NCI-H524 treated with DMSO at 0.1 percent for 48 hours (cell line): ENCODE results near the gene SLC2A11.
A peak's percentile ranks its signal among the peaks of the same experiment; 100 is the strongest.
"Not testable (repeated sequence)": the region's sequence is repeated elsewhere in the genome, so short reads cannot be mapped to it uniquely, and the experiment has no call there.

Source experiments
- DNase-seq: peaks from one replicate; lab custom pipeline; 2025; lab: John Stamatoyannopoulos, UW

SLC2A11 gene

DNA sequence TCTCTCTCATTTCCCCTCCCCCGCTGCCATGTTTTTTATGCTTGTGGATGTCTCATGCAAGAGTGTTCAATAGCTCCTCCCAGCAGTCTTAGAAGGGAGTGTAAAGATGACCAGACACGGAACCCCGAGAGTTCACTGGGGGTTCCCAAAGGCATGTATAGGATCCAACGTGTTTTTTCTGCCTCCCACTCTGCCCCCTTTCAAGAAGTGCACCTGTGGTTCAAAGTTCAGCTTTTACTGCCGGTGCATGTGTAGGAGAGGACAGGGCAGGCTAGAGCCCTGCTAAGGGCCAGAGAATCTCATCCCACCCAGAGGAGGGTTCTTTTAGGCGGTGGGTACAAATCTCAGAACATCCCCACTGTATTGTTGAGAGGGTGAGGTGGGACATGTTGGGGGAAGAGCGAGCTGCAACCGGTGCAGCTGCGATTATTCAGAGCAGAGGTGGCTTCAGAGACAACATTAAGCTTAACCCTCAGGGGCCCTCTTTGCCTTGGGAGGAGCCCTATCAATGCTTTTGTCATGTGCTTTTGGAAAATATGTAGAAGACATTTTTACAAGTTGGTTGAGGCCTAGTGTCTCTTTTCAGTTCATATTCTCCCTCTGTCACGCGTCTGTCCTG, 51.0 kb downstream of the SLC2A11 start:
- no peak for DNase-seq

DNA sequence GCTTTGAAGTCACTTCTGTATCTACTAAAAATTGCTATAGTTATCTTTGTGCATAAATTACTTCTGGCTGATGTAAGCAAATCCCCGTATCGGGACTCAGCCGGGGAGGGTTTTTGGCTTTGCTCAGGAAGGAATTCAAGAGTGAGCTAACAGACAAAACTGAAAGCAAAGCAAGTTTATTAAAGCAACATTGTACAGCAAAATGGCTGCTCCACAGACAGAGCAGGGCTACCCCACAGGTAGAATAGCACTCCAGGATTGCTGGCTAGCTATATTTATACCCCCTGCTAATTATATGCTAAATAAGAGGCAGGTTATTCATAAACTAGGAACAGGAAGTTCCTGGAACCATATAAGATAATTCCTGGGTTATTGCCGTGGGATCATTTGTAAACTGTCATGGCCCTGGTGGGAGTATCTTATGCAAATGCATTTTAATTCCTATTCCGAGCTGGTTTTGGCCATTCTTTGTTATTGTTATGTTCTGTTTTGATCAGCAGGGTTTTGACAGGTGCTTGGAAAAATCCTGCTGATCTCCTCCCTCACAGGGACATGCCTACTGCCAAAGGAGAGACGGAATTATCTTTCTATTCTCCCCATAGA, 51.7 kb downstream of the SLC2A11 start:
- no peak for DNase-seq

DNA sequence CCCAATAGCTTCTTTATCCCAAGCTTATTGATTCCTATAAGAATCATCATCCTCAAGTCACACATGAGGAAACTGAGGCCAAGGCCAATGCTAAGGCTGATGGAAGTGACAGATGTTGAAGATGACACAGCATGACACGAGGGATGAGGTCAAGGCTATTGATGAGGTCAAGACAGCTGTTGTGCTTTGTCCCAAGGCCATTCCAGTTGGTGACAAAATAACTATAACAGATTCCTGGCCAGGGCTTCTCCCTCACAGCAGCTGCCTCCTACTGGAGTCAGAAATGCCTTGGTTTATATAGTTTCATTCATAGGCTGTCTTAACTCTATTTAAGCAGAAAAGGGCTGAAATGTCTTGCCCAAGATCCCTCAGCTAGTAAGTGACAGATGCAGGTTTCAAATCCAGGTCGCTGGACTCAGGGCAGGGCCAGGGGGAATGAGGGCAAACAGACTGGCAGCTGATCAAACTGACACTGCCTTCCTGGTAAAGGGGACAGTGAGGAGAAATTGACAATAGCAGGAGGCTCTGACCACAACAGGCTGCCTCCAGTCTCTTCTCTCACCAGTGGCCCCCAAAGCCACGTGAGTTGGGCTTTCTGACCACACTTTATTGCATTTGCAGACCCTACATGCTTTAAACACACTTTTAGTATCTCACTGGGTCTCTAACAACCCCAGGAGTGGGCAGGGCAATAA, 53.0 kb downstream of the SLC2A11 start:
- no peak for DNase-seq

DNA sequence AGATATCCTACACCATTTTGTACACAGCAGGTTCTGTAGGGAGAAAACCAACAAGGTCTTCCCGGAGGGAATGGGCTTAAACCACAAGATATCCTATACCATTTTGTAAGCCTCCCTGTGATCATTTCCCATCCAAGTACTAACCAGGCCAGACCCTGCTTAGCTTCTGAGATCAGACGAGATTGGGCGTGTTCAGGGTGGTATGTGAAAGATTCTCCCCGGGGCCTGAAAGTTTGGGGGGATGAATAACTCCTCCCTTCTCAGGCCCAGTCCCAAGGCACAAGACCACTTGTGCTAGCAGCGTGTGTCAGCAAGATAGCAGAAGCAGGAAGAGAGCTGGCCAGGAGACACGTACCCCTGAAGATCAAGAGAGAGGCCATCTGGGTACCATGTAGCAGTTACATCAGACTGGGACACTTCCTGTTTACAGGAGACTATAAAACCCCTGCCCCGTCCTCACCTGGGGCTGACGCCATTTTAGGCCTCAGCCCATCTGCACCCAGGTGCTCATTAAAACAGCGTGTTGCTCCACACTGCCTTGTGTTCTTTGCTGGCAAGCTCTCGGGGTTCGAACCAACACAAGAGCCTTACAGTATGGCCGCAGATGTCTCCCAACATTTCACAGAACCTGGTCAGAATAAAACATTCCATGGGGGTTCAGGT, 53.8 kb downstream of the SLC2A11 start:
- no peak for DNase-seq

DNA sequence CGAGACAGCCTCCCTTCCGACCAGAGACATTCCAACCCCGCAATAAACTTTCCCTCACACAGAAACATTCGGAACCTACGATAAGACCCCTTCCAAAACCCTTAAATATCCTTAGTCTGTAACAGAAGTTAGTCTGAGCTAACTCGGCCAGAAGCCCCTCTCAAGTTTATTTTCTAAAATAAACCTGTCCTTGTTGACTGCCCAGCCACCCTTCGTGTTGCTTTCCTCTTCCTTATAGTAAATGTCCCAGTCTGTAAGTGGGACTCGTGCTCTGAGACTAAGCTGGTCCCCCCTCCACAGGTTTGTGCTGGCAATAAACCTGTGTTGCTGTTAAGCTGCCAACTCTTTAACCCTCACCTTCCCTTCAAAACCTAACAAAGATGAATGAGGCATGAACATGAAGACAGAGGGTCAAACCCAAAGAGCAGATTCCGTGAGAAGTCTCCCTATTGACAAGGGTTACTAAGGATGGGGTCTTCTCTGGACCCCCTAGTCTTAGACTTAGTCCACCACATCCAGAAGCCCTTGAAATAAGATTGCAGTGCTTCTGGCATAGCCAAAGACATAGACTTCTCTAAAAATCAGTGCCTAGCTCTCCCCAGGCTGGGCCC, 54.7 kb downstream of the SLC2A11 start:
- no peak for DNase-seq

DNA sequence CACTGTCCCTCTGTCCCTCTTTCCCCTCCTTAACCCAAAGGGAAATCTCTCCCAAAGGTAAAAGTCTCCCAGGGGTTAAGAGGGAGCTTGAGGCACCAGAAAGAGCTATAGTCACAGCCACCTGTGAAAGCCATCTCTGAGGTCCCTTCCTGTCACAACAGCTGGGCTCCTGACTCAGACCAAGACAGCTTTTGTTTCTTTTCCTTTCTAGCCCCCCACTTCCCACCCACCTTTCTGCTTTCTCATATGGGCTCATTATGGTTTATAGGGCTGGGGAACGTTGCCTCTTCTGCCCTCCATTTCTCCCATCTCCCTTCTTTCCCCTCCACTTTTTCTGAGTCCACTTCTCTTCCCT, 55.6 kb downstream of the SLC2A11 start:
- no peak for DNase-seq

DNA sequence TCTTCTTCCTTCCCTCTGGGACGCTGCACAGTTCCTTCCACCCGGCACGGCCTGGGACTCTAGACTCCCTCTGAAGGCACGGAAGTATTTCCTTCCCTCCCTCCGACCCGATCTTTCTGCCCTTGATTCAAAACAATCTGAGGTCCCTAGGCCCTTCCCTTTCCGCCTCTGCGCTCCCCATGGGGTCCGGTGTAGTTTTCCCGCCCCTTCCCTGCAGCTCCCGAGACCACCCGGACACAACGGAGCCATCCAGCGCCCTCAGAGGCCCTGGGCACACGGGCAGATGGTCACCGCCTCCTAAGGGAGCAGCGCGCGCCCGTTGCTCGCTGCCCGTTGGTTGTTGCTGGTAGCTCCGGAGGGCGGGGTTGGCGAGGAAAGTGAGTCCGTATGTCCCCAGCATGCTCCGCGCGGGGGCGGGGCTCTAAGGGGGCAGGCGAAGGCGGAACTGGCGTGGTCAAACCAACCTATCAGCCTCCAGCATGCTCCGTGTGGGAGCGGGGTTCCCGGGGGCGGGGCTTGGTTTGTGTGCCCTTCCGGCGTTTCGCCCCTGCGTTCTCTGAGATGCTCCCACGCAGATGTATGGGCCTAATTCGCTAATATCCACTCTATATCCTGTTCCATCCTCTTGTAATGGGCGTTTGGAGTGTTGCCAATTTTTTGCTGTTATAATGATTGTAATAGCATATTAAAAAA, 56.1 kb downstream of the SLC2A11 start:
- peak; percentile 97 for DNase-seq

DNA sequence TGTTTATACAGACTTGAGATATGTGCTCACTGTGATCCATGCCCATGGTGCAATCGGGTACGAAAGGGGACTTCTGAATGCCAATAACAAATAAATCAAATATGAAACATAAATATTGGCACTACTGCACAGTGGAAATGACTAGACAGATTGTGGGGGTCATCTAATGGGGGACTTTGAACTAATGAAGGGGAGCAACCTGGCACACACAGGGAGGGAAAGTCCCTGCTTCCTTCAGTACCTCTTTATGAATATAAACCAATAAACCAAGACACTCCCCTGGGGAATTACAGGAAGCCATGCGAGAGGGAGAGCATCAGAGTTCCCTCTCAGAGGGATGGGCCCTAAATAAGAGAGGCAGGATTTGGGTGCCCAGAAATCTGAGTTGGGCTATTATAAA, 57.6 kb downstream of the SLC2A11 start:
- DNase-seq, result no peak

DNA sequence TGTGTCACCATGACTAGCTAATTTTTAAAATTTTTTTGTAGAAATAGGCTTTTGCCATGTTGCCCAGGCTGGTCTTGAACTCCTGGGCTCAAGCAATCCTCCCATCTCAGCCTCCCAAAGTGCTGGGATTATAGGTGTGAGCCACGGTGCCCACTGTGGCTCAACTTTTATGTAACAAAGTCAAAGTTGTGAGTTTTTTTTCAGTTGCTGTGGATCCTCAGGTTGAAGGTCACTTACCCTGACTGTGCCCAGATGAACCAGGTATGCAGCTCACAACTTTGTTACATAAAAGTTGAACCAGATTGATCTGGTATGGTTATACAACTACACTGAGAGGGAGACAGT, 62.6 kb downstream of the SLC2A11 start:
- DNase-seq, result not testable (repeated sequence)

DNA sequence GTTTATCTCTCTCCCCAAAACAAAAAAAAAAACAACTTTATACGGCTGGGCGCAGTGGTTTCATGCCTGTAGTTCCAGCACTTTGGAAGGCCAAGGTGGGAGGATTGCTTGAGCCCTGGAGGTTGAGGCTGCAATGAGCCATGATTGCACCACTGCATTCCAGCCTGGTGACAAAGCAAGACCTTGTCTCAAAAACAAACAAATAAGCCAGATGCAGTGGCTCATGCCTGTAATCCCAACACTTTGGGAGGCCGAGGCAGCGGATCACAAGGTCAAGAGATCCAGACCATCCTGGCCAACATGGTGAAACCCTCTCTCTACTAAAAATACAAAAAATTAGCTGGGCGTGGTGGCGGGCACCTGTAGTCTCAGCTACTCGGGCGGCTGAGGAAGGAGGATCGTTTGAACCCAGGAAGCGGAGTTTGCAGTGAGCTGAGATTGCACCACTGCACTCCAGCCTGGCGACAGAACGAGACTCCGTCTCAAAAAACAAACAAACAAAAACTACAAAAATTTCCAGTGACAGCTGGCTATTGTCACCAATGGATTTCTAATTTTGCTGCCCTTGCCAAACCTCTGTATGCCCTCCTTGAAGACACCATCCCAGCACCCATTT, 64.0 kb downstream of the SLC2A11 start:
- DNase-seq, result not testable (repeated sequence)

DNA sequence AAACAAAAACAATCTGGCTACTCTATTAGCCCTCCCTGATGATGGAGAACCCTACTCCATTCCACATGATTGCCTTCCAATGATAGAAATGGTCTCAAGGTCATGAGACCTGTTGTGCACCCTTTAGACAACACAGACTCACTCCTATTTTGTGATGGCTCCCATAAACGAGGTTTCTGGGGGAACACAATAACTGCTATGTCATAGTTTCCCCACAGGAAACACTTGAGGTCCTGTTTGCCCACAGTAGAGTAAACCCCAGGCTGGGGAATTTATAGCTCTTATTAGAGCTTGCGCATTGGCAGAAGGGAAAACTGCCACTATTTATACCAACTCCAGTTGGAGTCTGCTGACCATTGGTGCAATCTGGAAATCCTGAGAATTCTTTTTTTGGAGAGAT, 65.2 kb downstream of the SLC2A11 start:
- DNase-seq, result no peak

DNA sequence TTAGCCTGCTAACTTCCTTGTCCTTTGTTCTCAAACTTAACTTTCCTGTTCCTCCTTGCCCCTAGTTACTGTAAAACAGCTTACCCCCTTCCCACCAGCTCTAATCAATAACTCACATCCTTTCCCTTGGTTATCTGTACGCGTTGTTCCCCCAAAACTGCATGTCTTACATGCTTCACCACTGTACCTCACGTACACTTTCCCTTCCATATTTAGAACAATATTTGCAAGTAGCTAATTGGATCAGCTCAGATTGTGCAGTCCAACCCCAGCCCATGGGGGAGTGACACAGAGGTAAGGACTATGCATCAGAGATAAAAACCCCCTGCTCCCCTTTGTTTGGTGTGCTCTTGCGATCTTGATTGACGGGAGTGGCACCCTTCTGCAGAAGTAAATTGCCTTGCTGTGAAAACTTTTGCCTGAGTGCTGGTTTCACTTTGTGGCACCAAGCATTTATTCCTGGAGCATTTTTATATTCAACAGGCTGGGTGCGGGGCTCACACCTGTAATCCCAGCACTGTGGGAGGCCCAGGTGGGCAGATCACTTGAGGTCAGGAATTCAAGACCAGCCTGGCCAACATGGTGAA, 67.4 kb downstream of the SLC2A11 start:
- DNase-seq, result no peak

DNA sequence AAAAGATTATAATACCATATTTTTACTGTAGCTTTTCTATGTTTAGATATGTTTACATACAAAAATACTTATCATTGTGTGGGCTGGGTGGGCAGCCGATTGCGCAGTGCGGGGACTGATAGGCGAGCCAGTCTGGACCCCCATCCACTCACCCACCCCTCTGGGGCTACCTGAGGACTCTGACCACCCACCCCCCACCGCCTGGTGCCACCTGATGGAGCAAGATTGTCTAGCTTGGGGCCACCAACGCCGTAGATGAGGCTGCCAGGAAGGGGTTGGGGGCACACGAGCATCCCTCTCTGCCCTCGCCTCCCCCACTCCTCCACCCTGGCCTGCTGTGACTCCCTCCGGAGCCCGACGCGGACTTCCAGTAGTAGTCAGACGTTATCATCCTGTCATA, 68.9 kb downstream of the SLC2A11 start:
- no peak for DNase-seq
